Breast epithelium (tissue), 4 donors: ENCODE results near the gene RAD51C. TPM values are rescaled to one million over a fixed set of nuclear protein-coding genes. Genes with fewer than 3 reads are reported as not detected.
"Not testable (repeated sequence)": the region's sequence is repeated elsewhere in the genome, so short reads cannot be mapped to it uniquely, and the experiment has no call there.

Experiments
- DNase-seq, 2 donors: peaks; one replicate each; pipeline ENCODE4 v3.0.0-alpha.2; 2019; ENCODE audit warnings: low spot score in 2 of 2
- H3K27ac ChIP-seq, 2 donors: fragments of 200-600 bp; sonication (generic) in 1 of 2; one replicate each; pipeline ENCODE4 v1.5.1; 2016 to 2019; ENCODE audit warnings: mild to moderate bottlenecking in 1 of 2
- H3K27me3 ChIP-seq, 2 donors: fragments of 200-600 bp; sonication (generic) in 1 of 2; one replicate each; pipeline versions ENCODE4 v1.5.1 to v1.6.0; 2017 to 2019; ENCODE audit warnings: control low read depth in 1 of 2, mild to moderate bottlenecking in 1 of 2
- H3K36me3 ChIP-seq: fragments of 200-600 bp; one replicate; pipeline ENCODE4 v1.5.1; 2019
- H3K4me1 ChIP-seq, 2 donors: fragments of 200-600 bp; sonication (generic); one replicate each; pipeline ENCODE4 v1.5.1; 2016 to 2019; ENCODE audit warnings: control low read depth in 1 of 2
- H3K4me3 ChIP-seq, 3 donors: fragments of 200-600 bp; sonication (generic); 1 replicate in 2 of 3; 2 replicates in 1 of 3; pipeline ENCODE4 v1.5.1; 2016 to 2019; ENCODE audit warnings: mild to moderate bottlenecking in 3 of 3, moderate library complexity in 2 of 3
- H3K9me3 ChIP-seq, 2 donors: fragments of 200-600 bp; sonication (generic) in 1 of 2; one replicate each; pipeline ENCODE4 v1.5.1; 2016 to 2019; ENCODE audit warnings: control low read depth in 1 of 2
- POLR2A ChIP-seq: fragments of 450-650 bp; IDR thresholded peaks from one replicate; pipeline ENCODE4 v1.6.1; 2016; ENCODE audit warnings: antibody characterized with exemption, mild to moderate bottlenecking, moderate library complexity
- POLR2AphosphoS5 ChIP-seq, 3 donors: sonication (generic); formaldehyde crosslinking; IDR thresholded peaks; one replicate each; pipeline ENCODE4 v1.6.1; 2017; ENCODE audit warnings: antibody characterized with exemption in 3 of 3
- intact Hi-C: fragments of 100-400 bp; cut with DNase I; formaldehyde crosslinking; loops from one replicate; pipeline ENCODE4 v1.15.1; 2023; ENCODE audit warnings: low total_unique reads
- total RNA-seq, 3 donors: library from RNA; depleted of rRNA; stranded (reverse); fragments of >200 nt; gene quantifications; one replicate each; pipeline ENCODE4 v1.1.0, GENCODE V29; 2016
- TF ChIP-seq, protein P1 (sequence below), 3 donors: fragments of 450-650 bp; IDR thresholded peaks; one replicate each; pipeline ENCODE4 v1.5.1; 2016 to 2017; ENCODE audit warnings: antibody characterized with exemption in 3 of 3, mild to moderate bottlenecking in 3 of 3, moderate library complexity in 3 of 3

Gene RAD51C
- total RNA-seq, 3 donors from 2014 or later = 26.2 to 27.7 (median 27.5) TPM

DNA sequence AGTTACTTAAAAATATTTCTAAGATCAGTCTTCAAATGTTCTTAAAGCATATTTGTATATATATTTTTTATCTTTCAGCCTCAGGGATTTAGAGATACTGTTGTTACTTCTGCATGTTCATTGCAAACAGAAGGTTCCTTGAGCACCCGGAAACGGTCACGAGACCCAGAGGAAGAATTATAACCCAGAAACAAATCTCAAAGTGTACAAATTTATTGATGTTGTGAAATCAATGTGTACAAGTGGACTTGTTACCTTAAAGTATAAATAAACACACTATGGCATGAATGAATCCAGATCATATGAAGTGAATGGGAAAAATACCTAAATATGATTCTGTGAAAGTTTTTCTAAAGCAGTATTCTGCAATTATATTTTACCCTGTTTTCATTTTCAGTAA, 41.6 kb downstream of the RAD51C start:
- Histone ChIP-seq H3K9me3 (no peaks in the 10 kb centered on the region), H3K4me3 (no peak overlapping the region), H3K27ac (no peak overlapping the region), H3K27me3 (no peaks in the 10 kb centered on the region), H3K4me1 (no peaks in the 10 kb centered on the region), H3K36me3 (no peaks in the 10 kb centered on the region)
- DNase-seq = no peak
- no peak for TF ChIP-seq POLR2AphosphoS5 (IDR thresholded peaks at IDR 0.05)
- TF ChIP-seq, protein P1, sequence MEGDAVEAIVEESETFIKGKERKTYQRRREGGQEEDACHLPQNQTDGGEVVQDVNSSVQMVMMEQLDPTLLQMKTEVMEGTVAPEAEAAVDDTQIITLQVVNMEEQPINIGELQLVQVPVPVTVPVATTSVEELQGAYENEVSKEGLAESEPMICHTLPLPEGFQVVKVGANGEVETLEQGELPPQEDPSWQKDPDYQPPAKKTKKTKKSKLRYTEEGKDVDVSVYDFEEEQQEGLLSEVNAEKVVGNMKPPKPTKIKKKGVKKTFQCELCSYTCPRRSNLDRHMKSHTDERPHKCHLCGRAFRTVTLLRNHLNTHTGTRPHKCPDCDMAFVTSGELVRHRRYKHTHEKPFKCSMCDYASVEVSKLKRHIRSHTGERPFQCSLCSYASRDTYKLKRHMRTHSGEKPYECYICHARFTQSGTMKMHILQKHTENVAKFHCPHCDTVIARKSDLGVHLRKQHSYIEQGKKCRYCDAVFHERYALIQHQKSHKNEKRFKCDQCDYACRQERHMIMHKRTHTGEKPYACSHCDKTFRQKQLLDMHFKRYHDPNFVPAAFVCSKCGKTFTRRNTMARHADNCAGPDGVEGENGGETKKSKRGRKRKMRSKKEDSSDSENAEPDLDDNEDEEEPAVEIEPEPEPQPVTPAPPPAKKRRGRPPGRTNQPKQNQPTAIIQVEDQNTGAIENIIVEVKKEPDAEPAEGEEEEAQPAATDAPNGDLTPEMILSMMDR (IDR thresholded peaks at IDR 0.05) = no peak
- TF ChIP-seq POLR2A = no peak
- intact Hi-C loops = no loop called here

DNA sequence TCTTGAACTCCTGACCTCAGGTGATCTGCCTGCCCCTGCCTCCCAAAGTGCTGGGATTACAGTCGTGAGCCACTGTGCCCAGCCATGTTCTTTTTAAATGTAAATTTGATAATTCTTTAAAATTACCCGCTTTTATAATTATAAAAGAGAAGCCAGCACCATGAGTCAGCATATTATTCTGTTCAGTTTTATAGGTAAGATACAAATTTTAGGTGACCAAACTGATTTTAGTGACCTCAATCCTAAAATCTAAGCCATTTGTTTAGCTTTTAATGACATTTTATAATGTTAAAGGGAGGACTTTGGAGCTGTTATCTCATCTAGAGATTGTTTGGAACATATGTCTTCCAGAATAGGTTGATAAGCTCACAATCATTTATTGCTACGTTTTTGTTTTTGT, 42.4 kb downstream of the RAD51C start:
- TF ChIP-seq POLR2AphosphoS5 (IDR thresholded peaks at IDR 0.05) = no peak
- no peak for TF ChIP-seq POLR2A
- TF ChIP-seq, protein P1 (IDR thresholded peaks at IDR 0.05) = no peak
- Histone ChIP-seq H3K27ac (no peak overlapping the region), H3K4me3 (no peak overlapping the region), H3K36me3 (no peaks in the 10 kb centered on the region), H3K9me3 (no peaks in the 10 kb centered on the region), H3K4me1 (no peaks in the 10 kb centered on the region), H3K27me3 (no peaks in the 10 kb centered on the region)
- intact Hi-C loops = no loop called here
- DNase-seq = no peak

DNA sequence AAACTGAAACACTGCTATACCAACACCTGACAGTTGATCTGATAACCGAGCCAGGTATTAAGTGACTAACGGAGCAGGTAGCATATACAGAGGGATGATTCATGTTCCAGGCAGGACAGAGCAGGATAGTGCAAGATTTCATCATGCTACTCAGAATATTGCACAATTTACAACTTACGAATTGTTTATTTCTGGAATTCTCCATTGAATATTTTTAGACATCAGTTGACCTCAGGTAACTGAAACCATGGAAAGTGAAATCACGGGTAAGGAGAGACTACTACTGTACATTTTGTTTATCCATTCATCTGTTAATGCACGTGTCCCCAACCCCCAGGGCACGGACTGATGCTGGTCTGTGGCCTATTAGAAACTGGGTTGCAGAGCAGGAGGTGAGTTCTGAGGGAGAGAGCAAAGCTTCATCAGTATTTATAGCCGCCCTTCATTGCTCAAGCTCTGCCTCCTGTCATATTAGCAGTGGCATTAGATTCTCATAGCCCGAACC, 48.8 kb downstream of the RAD51C start:
- intact Hi-C loops = no loop called here
- H3K36me3 ChIP-seq = no peaks in the 10 kb centered on the region
- TF ChIP-seq POLR2AphosphoS5 (IDR thresholded peaks at IDR 0.05) (no peak), POLR2A (no peak)
- TF ChIP-seq, protein P1 (IDR thresholded peaks at IDR 0.05) = no peak
- no peak overlapping the region for H3K27ac ChIP-seq
- DNase-seq = no peak
- no peaks in the 10 kb centered on the region for H3K4me1 ChIP-seq
- H3K27me3 ChIP-seq = no peaks in the 10 kb centered on the region
- no peaks in the 10 kb centered on the region for H3K9me3 ChIP-seq
- no peak overlapping the region for H3K4me3 ChIP-seq

DNA sequence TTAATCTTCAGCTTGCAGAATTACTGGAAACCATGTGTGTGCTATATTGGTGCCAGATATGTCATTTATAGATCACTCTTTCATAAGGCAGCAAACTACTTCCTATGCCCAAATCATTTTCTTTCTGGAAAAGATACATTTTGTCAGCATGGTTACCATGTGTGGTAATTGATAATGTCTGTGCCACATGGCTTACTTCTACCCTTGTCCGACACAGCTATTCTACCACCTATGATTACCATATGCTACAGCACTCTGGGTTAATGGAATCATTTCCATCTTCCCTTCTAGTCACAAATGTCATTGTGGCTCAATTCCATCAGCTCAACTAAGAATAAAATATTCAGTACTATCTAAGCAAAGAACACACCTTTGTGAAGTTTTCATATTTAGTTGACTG, 55.3 kb downstream of the RAD51C start:
- H3K4me3 ChIP-seq = no peak overlapping the region
- no peaks in the 10 kb centered on the region for H3K9me3 ChIP-seq
- no peak overlapping the region for H3K27ac ChIP-seq
- no peaks in the 10 kb centered on the region for H3K4me1 ChIP-seq
- intact Hi-C loops = no loop called here
- DNase-seq = no peak
- TF ChIP-seq POLR2AphosphoS5 (IDR thresholded peaks at IDR 0.05) (no peak), POLR2A (no peak)
- TF ChIP-seq, protein P1 (IDR thresholded peaks at IDR 0.05) = no peak
- H3K36me3 ChIP-seq = no peaks in the 10 kb centered on the region
- H3K27me3 ChIP-seq = no peaks in the 10 kb centered on the region

DNA sequence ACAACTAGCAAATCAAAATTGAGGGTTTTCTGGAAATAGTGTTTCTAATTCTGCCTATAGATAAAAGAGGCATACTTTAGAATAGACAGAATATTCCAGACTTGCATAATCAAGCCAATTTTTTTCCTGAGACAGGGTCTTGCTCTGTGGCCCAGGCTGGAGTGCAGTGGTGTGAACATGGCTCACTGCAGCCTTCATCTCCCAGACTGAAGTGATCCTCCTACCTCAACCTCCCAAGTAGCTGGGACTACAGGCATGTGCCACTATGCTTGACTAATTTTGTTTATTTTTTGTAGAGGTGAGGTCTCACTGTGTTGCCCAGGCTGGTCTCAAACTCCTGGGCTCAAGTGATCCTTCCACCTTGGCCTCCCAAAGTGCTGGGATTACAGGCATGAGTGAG, 57.2 kb downstream of the RAD51C start:
- not testable (repeated sequence) for DNase-seq

DNA sequence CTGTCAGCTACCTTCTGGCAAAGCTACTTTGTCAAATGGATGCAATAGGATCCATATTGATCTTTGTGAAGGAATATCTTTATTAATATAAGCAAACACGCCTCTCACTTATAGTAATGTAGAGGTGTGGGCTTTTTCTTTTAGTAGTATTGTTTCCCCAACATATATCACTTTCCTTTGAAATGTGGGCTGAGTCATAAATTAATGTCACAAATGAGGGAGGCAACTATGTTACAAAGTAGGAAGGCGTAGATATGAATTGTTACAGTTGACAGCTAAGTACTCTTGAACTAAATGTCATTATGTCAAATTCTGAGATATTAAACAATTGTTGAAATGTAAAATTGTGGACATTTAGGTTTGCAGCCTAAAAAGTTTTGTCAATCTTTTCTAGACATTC, 60.6 kb downstream of the RAD51C start:
- intact Hi-C loops = no loop called here
- H3K27me3 ChIP-seq = peaks cover 0 to 7% of the 10 kb centered on the region in 2 donors

More for the DNA sequence above, 57.2 kb downstream of the RAD51C start:
- H3K4me1 ChIP-seq, H3K27ac ChIP-seq, H3K27me3 ChIP-seq, H3K4me3 ChIP-seq, intact Hi-C loops, H3K36me3 ChIP-seq, H3K9me3 ChIP-seq: not testable (repeated sequence)

More for the DNA sequence above, 60.6 kb downstream of the RAD51C start:
- Histone ChIP-seq H3K4me1 (no peaks in the 10 kb centered on the region), H3K27ac (no peak overlapping the region), H3K9me3 (no peaks in the 10 kb centered on the region), H3K36me3 (no peaks in the 10 kb centered on the region), H3K4me3 (no peak overlapping the region)
- TF ChIP-seq, protein P1 (IDR thresholded peaks at IDR 0.05) = no peak
- TF ChIP-seq POLR2A (no peak), POLR2AphosphoS5 (IDR thresholded peaks at IDR 0.05) (no peak)
- DNase-seq = no peak
